Nucleus accumbens (tissue), 56 donors: Measurements from ENCODE around the gene BAZ1B.
"Not testable (repeated sequence)": the region's sequence is repeated elsewhere in the genome, so short reads cannot be mapped to it uniquely, and the experiment has no call there.

Source experiments
- DNase-seq, 56 donors: peaks; one replicate each; lab custom pipeline; 2025; lab: John Stamatoyannopoulos, UW

The BAZ1B gene

DNA sequence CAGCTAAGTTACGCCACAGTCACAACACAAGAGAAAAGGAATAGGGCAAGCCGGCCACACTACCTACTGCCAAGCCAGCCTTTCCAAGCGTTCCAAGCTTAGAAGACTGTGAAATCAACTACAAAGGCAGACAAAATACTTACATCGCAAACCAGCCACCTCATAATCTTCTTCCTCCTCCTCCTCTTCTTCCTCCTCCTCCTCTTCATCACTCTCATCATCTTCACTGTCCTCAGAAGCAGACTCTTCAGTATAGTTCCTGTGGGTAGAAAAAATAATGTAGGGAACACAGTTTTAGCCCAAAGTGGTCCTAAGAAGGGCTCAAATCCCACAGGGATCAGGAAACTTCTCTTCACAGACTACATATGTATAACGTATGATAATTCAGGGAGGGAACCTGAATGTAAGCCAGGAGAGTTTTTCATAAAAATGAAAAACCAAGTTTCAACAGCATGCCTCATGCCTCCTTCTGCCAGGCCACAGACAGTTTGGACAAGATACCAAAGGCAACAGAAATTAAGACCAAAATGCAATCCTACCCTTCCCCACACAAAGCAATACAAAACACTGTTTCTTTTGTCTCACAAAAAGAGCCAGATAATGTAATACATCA is 74.9 kb downstream of the BAZ1B start:
- DNase-seq = no peak

DNA sequence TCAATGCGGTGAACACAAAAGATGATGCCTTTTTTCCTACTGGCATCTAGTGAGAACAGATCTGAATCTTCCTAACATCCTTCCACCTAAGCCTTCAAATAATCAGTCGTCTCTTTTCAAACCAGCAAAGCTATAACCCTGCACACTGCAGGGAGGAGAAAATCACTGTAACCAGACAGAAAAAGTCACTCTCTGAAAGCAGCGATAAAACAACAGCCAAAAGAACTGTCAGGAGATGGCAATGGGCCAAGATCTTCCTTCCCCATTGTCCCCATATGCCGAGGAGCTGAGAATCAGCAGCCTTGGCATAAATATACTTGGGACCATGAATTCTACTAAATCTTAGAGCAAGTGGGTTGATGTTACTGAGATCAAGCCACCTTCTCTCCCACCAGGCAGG is 75.4 kb downstream of the BAZ1B start:
- peak in 4 of 56 donors; percentile 9 to 28 (median 17) for DNase-seq

DNA sequence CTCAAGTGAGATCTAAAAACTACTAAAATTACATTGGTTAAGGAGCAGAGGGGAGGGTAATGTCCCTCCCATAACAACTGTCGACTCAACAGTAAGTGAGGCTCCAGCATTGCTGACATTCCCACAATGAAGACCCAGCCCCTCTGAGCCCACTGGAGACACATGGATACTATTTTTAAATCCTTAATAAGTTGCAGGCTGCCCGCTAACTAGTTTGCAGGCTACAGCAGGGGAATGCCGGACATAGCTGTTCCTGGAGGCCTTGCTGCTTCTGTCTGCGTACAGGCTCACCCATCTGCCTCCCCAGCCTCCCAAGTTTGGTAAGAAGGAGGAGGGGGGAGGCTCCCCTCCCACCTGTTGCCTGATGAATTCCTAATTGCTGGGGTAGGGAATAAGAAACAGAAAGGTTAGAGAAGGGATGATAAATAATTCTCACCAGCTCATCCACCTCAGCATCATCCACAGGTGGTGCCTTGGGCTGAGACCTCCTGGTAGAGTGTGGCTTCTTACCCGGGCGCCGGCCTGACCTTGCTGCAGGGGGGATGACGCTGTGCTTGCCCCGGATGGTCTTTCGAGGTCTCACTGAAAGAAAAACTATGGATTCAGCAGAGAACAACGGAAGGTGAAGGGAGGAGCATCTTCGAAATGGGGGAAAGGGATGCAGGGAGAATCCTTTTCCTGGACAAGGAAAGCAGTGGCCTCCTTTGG is 78.4 kb downstream of the BAZ1B start:
- DNase-seq = no peak

DNA sequence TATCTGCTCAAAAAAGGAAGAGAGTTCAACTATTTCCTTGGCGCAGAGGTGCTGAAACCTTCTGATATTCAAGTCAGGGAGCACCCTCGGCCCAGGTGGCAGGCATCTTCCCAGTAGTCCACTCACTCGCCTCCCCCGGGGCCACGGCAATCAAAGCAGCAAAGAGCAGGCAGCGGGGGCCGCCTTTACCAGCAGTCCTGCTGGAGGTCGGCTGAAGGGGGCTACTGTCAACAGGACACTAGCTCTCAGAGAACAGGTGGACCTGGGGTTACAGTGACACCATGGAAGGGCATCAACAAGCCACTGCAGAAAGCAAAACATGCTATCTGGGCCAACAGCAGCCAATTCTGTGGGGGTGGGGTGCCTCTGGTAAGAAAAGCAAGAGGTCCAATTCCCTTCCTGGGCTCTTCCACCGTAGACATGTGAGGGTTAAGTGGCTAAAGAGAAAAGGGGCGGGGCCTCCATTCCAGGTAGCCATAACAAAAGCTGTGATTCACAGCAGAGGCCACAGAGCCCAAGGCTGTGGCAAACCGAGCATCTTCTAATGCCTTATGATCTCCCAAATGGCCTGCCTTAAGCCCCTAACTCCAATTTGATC is 79.1 kb downstream of the BAZ1B start:
- no peak for DNase-seq

DNA sequence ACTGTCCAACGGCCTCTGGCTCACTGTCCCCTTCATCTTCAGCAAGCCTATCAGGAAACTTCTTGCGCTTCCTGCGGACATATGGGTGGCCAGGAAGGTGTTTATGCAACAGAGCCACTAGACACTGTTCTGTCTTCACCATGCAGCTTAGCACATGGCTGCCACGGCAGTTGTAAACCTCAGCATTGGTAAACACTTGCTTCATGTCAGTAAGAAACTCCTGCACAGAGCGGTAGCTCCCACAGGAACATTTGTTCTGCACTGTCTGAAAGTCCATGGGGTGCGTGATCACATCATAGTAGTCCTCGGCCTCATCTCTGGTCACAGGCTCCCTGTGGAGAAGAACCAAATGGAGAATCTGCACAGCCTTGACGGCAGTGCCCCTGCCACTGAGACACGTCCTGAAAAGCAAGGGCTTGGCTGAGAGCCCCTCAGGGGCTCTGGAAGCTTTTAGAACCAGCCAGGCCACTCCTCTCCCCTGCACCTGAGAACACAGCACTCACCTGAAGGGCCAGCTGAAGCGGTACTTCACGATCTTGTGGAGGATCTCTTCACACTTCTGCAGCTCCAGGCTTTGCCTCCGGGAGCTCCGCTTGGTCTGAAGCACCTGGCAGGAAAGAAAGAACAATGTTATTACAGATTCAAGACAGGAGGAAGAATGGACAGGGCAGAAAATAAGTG is 79.7 kb downstream of the BAZ1B start:
- DNase-seq = no peak

DNA sequence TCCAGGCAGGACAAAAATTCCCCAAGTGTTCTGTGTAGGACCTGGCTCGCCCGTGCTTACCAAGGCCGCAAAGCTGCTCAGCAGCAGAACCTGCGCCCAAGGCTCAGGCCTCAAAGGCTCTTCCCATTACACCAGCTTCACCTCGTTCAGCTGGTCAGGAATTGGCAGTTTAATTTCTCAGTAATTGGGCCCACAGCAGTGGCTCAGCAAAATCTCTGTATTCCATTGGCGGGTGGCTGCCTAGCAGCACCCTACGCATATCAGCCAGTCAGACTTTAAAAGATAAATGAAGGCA is 82.7 kb downstream of the BAZ1B start:
- no peak for DNase-seq

DNA sequence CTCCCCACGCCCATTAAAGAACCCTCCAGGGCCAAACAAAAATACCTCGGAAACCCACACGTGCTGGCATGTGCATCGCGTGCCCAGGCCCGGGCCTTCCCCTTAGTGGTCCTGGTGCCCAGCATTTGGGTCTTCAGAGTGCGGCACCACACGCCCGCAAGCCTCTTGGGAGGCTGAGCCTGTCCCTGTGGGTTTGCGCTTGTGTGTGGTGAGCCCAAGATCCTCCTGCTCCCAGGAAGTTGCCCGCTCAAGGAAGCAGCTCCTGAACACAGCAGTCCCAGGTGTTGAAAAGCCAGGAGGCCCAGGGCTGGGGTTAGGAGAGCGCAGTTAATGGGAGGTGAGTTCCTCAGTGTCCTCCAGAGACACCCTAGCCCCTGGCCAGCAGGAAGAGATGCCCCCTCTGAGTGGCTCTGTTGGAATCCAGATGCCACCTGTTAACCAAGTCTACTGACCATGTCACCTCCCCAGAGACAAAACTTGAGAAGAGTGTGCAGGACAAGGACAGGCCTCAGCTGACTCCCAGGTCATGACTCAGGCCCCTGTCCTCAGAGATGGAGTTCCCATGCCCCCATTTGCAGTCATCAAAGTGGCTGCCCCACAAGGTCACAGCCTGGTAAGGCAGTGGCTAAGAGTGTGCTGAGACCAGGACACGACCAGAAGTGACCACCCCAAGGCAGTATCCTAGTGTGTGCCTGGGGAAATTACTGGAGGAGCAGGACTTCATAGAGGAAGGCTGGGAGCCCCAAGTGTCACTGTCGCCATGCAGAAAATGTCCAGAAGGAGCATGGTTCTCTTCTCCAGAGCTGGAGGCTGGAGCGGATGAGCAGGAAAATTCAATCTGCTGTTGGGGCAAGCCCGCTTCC is 83.3 kb downstream of the BAZ1B start:
- DNase-seq = no peak

DNA sequence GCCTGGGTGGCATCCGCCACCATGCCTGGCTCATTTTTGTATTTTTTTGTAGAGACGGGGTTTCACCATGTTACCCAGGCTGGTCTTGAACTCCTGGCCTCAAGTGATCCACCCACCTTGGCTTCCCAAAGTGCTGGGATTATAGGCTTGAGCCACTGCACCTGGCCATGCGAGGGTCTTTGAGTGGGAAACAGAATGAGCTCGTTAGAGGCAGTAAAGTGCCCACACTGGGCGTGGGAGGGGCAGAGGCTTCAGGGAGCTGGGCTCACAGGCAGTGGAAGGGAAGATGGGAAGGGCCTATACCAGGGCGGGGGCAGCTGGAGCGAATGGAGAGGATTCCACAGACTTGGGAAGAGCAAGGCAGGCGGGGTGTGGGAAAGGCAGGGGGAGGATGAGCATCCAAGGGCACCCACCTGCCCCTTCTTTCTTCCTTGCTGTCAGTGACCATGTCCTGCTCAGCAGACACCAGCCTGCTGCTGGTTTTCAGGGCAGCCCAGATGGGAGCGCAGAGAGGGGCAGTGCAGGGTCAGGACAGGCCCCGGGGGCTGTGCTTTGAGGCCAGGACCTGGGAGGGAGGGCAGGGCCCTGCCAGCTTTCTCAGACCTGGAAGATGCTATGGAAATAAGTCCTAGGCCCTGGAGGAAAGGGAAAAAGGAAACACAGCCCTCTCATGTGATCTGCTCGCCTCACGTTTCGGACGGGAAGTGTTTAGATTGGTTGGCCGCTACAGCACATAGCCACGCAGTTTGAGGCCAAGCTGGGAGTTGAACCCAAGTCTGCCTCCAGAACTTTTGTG is 84.3 kb downstream of the BAZ1B start:
- DNase-seq = no peak

DNA sequence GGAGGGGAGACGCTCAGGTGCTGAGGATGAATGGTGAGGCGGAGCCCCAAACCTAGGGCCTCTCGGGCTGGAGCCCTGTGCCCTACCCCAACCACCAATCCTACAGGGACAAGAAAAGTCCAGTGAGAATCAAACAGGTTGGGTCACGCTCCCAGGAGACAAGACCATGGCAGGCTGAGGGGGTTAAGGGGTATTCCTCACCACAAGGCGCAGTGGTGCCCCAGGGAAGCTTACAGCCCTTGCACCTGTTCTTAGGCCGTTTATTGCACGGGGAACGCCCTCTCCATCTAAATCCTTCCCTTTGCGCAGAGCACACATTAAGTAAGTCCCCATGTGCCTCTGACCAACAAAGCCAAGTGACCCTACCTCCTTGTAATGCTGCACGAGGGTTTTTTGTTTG is 85.0 kb downstream of the BAZ1B start:
- no peak for DNase-seq

DNA sequence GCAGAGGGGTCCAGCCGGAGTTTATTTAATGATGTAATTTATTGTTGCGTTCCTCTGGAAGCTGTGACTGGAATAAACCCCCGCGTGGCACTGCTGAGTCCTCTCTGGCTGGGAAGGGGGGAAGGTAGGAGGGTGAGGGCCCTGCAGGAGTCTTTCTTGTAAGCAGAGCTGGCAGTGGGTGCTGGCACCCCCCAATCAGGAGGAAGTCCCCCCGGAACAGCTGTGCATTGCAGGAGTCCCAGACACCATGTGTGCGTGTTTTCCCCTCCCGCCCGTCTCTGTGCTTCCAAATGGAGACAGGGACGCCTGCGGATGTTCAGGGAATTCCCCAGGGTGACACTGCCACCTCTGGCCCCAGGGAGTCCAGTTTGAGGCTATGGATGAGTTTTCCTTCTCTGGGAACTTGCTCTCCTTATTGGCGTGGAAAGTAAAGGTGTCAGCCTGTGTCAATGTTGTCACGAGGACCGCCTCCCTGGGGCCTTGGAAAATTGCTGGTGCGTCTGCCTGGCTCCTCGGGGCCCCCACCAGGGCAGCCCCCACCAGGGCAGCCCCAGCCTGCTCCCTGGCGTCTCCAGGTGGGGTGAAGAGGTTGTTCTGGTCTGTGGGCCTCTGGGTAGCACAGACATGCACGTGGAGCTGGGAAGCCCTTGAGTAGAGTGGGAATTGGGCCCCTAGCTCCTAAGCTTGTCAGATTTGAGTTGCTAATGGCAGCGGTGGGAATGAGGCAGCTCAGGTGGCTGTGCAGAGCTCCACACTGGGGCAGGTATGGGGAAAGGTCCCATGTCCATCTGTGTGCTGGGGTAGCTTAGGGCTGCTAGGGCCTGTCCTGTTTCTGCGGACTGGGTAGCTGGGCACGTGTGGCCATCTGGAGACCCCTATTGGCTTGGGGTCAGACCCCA is 85.8 kb downstream of the BAZ1B start:
- peak in 1 of 56 donors; percentile 21 for DNase-seq

DNA sequence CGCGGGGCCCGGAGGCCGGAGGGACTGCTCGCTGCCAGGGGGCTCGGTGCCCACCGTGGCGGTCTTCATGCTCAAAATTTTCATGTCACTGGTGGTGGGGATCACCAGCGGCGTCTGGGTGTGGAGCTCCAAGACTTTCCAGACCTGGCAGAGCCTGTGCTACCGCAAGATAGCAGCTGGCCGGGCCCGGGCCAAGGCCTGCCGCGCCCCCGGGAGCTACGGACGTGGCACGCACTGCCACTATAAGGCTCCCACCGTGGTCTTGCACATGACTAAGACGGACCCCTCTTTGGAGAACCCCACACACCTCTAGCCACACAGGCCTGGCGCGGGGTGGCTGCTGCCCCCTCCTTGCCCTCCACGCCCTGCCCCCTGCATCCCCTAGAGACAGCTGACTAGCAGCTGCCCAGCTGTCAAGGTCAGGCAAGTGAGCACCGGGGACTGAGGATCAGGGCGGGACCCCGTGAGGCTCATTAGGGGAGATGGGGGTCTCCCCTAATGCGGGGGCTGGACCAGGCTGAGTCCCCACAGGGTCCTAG is 86.6 kb downstream of the BAZ1B start:
- DNase-seq = no peak

DNA sequence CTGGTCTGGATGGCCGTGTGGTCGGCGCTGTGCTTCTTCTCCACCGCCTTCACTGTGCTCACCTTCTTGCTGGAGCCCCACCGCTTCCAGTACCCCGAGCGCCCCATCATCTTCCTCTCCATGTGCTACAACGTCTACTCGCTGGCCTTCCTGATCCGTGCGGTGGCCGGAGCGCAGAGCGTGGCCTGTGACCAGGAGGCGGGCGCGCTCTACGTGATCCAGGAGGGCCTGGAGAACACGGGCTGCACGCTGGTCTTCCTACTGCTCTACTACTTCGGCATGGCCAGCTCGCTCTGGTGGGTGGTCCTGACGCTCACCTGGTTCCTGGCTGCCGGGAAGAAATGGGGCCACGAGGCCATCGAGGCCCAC is 87.4 kb downstream of the BAZ1B start:
- no peak for DNase-seq

DNA sequence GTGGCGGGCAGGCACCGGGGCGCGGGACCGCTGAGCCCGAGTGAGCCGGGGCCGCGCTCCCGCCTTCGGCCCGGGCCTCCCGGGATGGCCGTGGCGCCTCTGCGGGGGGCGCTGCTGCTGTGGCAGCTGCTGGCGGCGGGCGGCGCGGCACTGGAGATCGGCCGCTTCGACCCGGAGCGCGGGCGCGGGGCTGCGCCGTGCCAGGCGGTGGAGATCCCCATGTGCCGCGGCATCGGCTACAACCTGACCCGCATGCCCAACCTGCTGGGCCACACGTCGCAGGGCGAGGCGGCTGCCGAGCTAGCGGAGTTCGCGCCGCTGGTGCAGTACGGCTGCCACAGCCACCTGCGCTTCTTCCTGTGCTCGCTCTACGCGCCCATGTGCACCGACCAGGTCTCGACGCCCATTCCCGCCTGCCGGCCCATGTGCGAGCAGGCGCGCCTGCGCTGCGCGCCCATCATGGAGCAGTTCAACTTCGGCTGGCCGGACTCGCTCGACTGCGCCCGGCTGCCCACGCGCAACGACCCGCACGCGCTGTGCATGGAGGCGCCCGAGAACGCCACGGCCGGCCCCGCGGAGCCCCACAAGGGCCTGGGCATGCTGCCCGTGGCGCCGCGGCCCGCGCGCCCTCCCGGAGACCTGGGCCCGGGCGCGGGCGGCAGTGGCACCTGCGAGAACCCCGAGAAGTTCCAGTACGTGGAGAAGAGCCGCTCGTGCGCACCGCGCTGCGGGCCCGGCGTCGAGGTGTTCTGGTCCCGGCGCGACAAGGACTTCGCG is 88.0 kb downstream of the BAZ1B start:
- DNase-seq = no peak

DNA sequence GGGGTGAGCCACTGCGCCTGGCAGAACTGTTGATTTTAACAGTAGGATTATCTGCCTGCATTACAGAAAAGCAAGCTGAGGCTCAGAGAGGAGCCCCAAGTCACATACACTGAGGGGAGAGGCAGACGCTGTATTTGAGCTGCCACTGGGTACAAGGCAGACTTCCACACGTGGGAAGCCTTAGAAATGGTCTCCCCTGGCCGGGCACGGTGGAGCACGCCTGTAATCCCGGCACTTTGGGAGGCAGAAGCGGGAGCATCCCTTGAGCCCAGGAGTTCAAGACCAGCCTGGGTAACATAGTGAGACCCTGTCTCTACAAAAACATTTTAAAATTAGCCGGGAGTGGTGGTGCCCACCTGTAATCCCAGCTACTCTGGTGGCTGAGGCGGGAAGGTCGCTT is 89.4 kb downstream of the BAZ1B start:
- no peak for DNase-seq

DNA sequence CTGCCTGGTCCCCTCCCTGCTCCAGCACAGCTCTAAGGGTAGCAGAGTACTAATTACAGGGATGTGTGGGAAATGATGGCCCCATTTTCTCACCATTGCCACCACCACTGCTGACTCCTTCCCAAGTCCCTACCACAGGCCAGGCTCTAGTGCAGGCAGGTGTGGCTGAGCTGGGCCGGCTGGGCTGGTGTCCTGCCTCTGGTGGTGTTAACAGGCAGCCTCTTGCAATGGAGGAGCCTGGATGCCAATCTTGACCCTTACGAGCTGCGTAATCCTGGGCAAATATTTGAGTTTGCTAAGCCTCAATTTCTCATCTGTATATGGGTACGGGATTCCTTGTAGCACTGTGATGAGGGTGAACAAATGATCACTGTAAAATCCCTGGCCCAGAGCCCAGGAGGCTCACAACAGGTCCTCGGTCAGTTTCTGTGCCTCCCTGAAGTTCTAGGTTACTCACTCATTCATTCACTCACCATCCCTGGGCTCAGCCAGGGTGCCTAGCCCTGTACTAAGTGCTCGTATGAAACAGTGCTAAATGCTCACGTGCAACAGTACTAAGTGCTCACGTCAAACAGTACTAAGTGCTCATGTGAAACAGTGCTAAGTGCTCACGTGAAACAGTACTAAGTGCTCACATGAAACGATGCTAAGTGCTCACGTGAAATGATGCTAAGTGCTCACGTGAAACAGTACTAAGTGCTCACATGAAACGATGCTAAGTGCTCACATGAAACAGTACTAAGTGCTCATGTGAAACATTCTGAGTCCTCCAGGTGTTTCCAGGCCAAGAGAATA is 90.9 kb downstream of the BAZ1B start:
- no peak for DNase-seq

DNA sequence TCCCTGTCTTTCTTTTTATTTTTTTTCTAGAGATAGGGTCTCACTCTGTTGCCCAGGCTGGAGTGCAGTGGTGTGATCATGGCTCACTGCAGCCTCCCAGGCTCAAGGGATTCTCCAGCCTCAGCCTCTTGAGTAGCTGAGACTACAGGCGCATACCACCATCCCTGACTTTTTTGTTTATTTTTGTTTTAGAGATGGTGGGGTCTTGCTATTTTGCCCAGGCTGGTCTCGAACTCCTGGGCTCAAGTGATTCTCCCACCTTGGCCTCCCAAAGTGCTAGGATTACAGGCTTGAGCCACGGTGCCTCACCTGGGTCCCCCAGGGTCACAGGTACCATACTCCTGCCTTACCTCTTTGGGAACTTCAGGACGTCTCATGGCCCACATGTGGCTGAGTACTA is 91.6 kb downstream of the BAZ1B start:
- DNase-seq = not testable (repeated sequence)
